ENCODE measurements around the gene CYBA.
A peak's percentile ranks its signal among the peaks of the same experiment; 100 is the strongest.

CYBA gene

GRCh38 chr16:88635671-88636319 lies 15.1 kb downstream of the CYBA start:
- DNase-seq (ENCODE audit: extremely low read depth, low read depth): no peak
- TF ChIP-seq CTCF (IDR thresholded peaks at IDR 0.05; ENCODE audit: low read depth, low read length): no peak

- DNase-seq (ENCODE audit: extremely low read depth, low read depth): no peak
- TF ChIP-seq CTCF (IDR thresholded peaks at IDR 0.05; ENCODE audit: low read depth, low read length): no peak
These were observed 15.7 kb downstream of the CYBA start for GRCh38 chr16:88634994-88635670.

- no peak for TF ChIP-seq CTCF (IDR thresholded peaks at IDR 0.05; ENCODE audit: low read depth, low read length)
- DNase-seq (ENCODE audit: extremely low read depth, low read depth): no peak
These were observed 16.5 kb downstream of the CYBA start for GRCh38 chr16:88634141-88634993.

GRCh38 chr16:88633684-88634140 lies 17.1 kb downstream of the CYBA start:
- DNase-seq (ENCODE audit: extremely low read depth, low read depth): no peak
- peak; percentile 21 for TF ChIP-seq CTCF (IDR thresholded peaks at IDR 0.05; ENCODE audit: low read depth, low read length)

- DNase-seq (ENCODE audit: extremely low read depth, low read depth): no peak
- TF ChIP-seq CTCF (IDR thresholded peaks at IDR 0.05; ENCODE audit: low read depth, low read length): no peak
These were observed 18.3 kb downstream of the CYBA start for GRCh38 chr16:88632587-88632930.

GRCh38 chr16:88631920-88632586 lies 18.8 kb downstream of the CYBA start:
- no peak for TF ChIP-seq CTCF (IDR thresholded peaks at IDR 0.05; ENCODE audit: low read depth, low read length)
- no peak for DNase-seq (ENCODE audit: extremely low read depth, low read depth)

All from AG09319 (cell line).